HG02870 (cell line): Measurements from ENCODE around the gene KLHL29.

Source experiments
- ATAC-seq: cut with Tn5 transposase; IDR thresholded peaks from one replicate; pipeline ENCODE4 v1.9.1; 2021; ENCODE audit warnings: mild to moderate bottlenecking, moderate library complexity; ENCODE audit not compliant: unreplicated experiment

The KLHL29 gene

DNA sequence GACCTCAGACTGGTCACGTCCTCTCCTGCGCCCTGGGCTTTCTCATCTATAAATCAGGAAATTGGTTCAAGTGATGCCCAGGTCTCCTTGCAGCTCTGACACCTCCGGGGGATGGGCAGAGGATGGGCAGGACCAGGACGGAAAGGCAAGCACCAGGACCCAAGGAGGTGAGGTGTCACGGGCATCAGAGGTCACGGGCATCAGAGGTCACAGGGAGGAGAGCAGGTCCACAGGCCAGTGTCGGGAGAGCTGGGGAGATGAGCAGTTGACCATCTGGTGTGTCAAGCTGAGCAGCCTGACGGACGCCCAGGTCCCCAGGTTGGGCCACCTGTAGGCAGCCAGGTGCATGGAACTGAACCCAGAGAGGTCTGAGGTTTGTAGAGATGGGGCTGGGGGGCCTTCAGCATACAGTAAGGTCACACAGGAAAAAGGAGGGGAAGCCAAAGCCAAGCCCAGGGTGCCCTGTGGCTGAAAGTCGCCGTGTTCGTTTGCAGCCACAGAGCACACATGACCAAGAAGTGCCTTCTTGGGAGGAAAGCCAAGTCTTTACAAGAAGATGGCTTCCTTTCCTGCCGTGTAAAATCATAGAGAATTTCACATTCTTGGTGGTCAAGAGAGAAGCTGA, 301.5 kb downstream of the KLHL29 start:
- no peak for ATAC-seq

DNA sequence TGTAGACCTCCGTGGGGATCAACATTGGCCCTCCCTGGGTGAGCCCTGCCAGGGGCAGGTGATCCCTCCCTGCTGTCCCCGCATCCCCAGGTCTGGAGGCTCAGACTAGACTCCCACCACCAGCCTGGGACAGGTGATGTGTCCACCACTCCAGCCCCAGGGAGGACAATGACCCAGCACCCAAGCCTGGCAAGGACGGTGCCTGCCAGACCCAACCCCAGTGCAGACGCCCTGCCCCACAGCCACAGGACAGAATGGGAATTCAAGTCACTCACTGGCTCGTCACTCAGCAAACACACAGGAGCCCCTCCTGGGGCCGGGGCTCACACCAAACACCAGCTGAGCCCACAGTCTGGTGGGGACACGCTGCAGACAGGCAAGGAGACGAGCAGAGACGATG, 302.2 kb downstream of the KLHL29 start:
- no peak for ATAC-seq

DNA sequence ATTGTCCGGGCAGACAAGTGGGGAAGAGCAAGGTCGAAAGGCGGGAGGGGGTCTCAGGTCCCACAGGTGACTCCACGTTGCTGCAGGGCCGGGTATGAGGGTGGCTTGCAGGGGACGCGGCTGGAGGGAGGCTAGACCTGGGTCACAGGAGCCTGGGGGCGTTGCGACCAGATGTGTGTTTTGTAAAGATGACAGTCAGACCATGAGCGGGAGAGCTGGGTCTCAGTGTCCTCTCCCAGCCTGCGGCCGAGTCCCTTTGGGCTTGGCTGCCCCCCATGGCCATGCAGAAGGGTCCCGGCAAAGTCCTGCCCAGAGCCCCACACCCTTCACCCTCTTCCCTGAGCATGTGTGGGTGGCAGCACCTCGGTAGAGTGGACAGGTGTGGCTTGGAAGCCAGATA, 302.7 kb downstream of the KLHL29 start:
- ATAC-seq, result no peak

DNA sequence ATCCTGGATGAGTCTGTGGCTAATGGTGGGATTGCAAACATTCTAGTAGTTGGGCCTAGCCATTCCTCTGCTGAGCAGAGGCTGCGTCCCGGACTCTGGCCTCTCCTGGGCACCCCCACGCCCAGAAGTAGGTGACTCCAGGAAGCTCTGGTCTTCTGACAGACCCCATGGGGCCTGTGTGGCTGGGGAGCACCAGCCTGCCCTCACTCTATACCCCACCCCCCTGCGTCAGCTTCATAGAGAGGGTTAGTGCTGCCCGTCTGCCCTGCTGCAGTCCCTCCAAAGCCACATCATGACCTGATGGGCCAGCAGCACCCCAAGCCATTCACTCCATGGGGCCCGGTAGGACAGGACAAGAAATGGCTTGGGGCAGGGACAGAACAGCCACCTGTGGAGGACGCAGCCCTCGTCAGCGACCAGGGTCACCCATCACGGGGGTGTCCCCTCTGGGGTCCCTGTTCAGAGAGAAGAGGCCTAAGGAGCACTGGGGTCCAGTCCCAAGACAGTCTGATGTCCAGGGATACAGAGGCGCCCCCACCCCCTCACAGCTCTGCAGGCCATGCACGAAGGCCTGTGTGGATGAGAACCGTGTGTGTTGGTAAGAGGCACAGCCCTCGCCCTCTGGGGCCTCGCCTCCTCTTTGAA, 303.6 kb downstream of the KLHL29 start:
- no peak for ATAC-seq

DNA sequence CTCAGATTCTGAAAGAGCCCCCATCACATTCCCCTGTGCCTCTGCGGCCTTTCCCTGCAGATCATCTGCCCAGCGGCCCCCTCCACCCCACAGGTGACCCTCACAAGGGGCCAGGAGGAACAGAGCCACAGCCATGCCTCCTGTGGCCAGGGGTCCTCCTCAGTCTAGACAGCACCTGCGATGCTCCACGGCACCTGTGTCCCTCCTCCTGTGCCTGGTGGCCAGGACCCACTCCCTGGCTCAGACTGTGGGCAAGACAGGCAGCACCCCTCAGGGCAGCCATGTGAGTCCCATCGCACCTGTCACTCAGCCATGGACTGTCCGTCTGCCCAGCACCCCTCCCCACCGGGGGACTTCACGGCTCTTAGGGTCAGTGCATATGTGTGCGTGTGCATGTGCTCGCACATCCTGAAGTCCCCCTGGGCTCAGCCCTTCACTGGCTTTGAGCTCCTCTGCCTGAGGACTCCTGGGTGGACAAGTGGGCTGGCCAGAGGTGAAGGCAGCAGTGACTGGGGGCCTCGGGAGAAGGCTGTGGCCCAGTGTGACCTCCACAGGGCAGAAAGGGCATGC, 304.2 kb downstream of the KLHL29 start:
- ATAC-seq, result no peak

DNA sequence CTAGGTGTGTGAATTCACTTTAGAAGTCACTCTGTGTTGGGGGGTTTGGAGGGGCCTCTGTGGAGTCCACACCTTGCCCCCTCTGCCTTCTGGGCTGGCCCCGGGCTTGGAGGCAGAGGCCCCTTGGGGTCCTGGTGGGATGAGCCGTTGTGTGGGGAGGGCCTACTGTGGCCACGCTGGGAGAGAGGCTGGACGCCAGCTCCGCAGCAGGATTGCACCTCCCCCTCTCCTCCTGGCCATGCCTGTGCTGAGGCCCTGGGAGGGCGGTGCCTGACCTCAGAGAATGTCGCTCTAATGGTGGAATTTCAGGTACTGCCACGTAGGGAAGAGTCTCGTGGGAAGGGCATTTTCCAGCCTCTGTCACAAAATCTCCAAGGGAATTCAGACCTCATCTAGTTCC, 304.9 kb downstream of the KLHL29 start:
- no peak for ATAC-seq

DNA sequence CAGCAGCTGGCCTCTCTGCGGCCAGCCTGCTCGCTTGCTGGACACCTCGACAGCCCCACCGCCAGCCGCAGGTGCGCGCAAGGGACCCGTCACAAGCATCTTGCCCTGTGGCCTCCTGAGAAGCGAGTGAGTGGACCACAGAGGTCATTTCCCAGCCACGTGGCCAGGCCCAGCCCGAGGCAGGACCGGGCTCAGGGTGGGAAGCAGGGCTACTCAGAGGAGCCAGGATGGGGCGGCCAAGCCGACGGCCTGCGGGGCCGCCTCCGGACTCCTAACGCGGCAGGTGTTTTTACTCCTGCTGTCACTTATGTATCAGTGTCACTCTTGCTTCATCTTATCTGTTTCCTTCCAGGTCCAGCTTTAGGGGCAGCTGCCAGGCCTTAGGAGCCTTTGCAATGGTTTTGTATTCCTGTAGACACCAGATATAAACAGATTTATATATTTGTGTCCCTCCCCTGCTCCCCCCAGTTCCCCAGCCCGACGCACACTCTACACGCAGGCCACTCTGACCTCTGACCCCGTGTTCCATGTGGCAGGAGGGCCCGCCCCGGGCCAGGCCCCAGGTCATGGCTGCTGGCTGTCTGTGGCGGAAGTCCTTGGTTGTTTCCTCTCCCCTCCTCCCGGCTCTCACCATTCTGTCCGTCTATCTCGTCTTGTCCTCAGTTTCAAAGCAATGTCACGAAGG, 305.6 kb downstream of the KLHL29 start:
- no peak for ATAC-seq

DNA sequence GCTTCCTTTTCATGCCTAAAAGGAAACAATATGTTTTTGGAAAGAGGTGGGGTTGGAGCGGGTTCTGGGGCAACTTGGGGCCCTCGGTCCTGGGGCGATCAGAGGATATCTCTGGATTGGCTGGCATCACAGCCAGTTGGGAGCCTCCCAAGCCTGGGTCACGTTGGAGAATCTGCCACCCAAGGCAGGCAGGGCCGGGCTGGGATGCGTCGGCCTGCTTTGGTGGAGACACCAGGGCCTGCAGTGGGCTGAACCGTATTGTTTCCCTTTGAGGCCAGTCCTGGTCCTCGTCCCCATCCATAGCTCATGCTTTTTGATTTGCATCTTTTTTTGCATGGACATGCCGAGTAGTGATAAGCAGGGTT, 306.1 kb downstream of the KLHL29 start:
- no peak for ATAC-seq

DNA sequence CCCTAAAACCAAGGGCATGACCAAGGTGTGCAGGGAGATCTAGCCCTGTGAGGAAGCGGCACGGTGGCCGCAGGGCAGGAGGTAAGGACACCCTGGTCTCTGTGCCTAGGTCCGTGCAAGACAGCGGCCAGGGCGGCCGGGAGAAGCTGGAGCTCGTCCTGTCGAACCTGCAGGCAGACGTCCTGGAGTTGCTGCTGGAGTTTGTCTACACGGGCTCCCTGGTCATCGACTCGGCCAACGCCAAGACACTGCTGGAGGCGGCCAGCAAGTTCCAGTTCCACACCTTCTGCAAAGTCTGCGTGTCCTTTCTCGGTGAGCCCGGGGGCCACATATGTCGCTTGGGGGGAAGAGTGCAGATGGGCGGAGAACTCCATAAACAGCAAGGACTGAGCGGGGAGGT, 306.6 kb downstream of the KLHL29 start:
- no peak for ATAC-seq

DNA sequence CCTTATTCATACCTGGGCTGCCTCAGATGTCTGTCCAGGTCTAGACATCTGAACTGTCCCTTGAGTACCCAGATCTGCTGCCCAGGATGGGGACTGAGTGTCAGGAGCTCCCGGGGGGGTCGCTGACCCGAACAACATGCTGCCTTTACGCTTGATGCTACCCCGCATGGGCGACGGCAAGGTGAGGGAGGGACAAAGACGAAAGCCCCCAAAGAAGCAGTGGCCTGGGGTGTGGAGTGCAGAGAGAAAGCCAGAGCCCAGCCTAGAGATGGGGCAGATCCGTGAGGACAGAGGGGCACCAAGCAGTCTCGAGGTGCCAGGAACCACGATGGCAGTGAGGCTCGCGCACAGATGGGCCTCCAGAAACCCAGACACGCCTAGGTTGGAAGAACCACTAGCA, 307.3 kb downstream of the KLHL29 start:
- ATAC-seq, result no peak

DNA sequence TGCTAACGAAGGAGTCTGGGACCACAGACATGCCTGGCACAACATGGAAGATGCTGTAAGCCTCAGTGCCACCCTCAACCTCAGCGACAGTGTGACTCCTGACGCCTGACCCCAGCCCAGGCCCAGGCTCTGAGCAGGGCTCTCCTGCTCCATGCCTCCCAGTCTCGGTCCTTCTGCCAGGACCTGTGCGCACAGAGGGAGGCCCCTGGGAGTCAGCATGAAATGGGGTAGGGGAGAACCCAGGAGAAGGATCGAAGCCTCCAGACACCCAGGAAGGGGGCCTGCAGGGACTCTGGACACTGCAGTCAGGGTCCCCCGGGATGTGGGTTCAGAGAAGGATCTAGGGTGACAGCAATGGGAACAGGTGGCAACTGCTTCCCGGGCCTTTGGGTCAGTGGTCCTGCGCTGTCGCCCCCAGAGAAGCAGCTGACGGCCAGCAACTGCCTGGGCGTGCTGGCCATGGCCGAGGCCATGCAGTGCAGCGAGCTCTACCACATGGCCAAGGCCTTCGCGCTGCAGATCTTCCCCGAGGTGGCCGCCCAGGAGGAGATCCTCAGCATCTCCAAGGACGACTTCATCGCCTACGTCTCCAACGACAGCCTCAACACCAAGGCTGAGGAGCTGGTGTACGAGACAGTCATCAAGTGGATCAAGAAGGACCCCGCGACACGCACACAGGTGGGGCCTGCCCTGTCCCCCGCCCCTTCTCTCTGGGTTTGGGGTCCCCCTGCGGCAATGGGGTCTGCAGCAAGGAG, 308.0 kb downstream of the KLHL29 start:
- no peak for ATAC-seq

DNA sequence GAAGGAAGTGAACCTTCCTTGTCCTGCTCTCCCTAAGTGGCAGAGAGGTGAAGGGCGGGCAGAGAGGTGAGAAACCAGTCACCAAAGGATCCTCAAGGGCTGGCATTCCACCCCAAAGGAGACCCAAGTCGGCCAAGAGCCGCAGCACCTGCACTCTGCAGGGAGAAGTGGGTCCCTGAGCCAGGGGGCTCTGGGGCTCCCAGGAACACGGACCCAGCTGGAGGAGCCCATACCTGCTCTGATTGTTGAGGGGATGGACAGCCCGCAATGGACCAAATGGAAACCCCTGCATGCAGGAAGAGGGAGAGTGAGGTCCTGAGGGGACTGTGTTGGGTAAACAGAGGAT, 308.6 kb downstream of the KLHL29 start:
- ATAC-seq, result no peak

DNA sequence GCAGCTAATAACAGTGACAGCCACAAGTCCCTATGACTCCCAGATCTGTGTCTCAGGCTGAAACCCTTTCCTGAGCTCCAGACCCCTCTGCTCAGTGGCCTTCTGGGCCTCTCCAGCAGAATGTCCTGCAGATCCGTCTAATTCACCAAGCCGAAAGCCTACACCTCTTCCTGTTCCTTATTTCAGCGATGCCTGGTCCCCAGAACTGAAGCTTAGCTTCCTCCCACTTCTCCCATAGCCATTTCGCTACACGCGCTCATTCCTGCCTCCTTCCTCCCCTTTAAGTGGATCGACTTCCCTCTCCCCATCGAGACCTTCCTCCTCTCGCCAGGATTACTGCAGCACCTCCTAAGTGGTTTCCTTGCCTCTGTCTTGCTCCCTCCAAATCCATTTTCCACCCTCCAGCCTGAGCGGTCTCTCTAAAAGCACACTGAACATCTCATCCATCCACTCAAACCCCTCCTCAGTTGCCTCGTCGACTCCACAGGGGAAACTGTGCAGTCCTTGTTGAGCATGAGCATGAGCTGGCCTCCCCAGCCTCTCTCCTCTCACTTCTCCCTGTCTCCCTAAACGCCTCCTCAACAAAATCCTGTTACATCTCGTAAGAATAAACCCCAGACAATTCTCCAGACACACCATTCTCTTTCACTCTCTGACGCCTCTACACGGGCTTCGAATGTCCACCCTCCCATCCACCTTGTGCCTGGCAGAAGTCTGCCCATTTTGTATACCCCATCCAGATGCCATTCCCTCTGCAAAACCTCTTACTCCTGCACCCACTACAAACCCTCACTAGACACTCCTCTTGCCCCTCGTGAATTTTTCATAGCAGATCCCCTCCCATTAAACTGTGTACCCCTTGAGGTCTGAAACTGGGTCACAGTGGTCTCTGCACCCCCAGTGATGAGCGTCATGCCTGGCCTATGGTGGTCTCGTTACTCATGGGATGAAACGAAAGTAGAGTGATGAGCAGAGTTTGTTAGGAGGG, 309.4 kb downstream of the KLHL29 start:
- no peak for ATAC-seq

DNA sequence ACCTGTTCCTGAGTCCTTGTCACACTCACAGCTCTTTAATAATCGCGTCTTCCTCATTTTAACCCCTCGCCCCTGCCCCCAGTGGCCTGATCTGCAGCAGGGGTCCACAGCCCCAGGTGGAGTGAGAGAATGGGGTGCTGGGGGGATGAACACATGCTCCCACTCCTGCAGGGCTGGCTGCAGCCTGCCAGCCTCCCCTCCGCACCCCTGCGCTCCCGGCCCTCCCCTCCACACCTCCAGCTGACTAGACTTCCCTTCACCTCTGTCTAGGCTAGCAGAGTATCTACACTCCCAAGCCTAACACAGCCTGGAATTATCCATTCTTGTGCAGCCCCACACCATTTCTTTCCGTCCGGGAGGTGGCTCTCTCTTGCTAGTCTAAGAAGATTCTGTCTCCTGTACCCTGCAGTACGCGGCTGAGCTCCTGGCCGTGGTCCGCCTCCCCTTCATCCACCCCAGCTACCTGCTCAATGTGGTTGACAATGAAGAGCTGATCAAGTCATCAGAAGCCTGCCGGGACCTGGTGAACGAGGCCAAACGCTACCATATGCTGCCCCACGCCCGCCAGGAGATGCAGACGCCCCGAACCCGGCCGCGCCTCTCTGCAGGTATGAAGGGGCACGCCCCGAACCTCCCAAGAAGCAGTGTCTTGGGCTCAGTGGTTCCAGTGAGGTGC, 310.4 kb downstream of the KLHL29 start:
- ATAC-seq, result no peak

DNA sequence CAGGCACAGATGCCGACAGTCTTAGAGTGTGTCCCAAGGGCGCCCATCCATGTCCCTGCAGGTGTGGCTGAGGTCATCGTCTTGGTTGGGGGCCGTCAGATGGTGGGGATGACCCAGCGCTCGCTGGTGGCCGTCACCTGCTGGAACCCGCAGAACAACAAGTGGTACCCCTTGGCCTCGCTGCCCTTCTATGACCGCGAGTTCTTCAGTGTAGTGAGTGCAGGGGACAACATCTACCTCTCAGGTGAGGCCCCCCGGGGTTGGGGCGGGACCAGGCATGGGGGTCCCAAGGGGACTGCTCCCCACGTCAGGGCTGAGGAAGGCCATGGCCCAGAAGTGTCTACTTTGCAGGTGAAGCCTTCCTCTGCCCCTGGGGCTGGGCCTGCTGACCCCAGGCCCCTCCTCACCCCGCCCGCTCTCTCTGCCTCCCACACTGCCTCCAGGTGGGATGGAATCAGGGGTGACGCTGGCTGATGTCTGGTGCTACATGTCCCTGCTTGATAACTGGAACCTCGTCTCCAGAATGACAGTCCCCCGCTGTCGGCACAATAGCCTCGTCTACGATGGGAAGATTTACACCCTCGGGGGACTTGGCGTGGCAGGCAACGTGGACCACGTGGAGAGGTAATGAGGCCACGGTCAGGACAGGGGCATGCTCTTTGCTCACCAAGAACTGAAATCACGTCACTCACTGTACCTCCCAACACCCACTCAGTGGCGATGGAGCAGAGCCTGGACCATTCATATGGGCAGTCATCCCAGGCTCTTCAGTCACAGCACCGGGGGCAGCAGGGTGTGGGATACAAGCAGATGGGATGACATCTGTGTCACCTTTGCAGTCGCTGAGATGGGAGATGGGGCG, 311.1 kb downstream of the KLHL29 start:
- no peak for ATAC-seq

DNA sequence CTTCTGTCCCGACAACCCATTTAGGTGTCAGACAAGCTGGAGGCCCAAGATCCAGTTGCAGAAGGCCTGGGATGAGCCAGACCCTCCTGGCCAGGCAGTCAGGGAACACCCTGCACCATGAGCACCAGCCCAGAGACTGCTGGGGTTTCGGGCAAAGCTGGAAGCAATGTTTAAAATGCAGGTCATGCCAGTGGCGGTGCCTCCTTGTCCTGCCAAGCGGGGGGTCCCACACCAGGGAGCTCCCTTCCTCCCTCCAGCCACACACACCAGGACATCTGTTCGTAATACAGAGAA, 311.7 kb downstream of the KLHL29 start:
- no peak for ATAC-seq

DNA sequence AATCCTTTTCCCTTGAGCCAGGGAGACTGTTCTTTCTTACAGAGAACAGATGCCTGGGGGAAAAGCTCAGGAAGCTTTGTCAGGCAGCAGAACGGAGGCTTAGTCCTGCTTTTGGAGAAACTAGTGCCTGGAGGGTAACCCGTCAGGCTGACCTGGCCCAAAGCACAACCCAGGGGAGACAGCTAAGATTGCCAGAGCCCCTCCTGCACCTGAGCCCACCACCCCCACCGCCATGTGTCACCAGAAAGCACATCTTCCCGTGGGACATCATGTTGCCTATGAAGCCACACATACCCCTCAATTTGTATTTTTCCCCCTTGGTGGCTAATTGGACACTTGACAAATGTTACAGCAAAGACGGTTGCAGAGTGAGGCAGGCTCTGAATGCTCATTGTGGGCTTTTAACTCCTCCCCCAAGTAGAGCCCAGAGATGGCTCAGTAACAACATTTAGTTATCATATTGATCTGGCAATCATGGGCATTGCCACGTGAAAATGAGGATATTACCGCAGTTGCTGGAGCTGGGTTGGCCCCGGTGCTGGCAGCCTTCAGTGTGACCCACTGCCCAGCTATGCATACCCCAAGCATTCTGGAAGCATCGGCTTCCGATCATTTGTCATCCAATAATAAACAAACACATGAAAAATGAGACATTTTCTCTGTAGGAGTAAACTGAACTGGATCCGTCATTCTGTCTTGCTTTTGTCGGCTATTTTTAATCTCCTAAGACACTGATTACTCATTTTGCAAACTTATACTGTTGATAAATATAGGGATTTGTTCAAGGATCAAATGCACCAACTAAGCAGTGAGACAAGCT, 312.5 kb downstream of the KLHL29 start:
- ATAC-seq, result no peak

DNA sequence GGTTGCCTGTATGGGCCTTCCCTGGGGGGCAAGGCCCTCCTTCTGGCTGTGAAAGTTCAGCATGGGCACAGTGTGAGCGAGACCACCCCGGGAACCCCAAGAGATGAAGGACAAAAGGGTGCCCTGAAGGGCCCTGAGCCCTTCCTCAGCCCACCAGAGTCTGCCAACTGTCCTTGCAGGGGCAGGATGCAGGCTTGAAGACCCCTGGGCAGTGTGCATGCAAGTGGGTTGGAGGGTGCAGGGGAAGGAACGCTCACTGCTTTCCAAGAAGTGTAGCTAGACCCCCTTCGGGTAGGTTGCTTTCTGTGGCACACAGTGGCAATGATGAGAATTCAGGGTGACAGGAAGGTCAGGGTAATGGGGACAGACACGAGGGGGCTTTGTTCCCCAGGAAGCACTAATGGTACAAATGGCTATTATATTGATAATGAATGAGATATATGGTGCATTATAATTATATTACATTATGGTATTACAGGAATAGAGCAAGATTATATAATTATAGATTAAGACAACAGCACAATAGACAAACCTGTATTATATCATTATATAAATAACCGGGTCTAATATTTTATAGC, 313.2 kb downstream of the KLHL29 start:
- no peak for ATAC-seq
